Measurements from ENCODE around the gene BTRC.

The BTRC gene

GRCh38 chr10:101552442-101552841, 198.5 kb downstream of the BTRC start:
- H3K36me3 Mint-ChIP-seq (ENCODE audit: low read depth): peaks cover 14% of the 10 kb centered on the region
- H3K27ac Mint-ChIP-seq: no peak overlapping the region
- no peaks in the 10 kb centered on the region for H3K9me3 Mint-ChIP-seq
- no peaks in the 10 kb centered on the region for H3K27me3 Mint-ChIP-seq (ENCODE audit: low read depth)
- peak; percentile 1 for DNase-seq (ENCODE audit: low spot score)
- peaks cover 2% of the 10 kb centered on the region for H3K4me1 Mint-ChIP-seq (ENCODE audit: low read depth)
- no peak overlapping the region for H3K4me3 Mint-ChIP-seq

- Mint-ChIP-seq H3K27ac (no peak overlapping the region), H3K4me1 (ENCODE audit: low read depth) (peaks cover 16% of the 10 kb centered on the region), H3K27me3 (ENCODE audit: low read depth) (no peaks in the 10 kb centered on the region)
Measured at GRCh38 chr10:101557541-101557940, 203.6 kb downstream of the BTRC start.

GRCh38 chr10:101558204-101558603, 204.2 kb downstream of the BTRC start:
- H3K27ac Mint-ChIP-seq: peak overlapping the region; percentile 73
- H3K4me3 Mint-ChIP-seq: peak overlapping the region; percentile 9
- no peaks in the 10 kb centered on the region for H3K9me3 Mint-ChIP-seq
- no peaks in the 10 kb centered on the region for H3K27me3 Mint-ChIP-seq (ENCODE audit: low read depth)
- DNase-seq (ENCODE audit: low spot score): no peak
- H3K4me1 Mint-ChIP-seq (ENCODE audit: low read depth): peaks cover 16% of the 10 kb centered on the region
- peaks cover 2% of the 10 kb centered on the region for H3K36me3 Mint-ChIP-seq (ENCODE audit: low read depth)

More at GRCh38 chr10:101557541-101557940, 203.6 kb downstream of the BTRC start:
- Mint-ChIP-seq H3K9me3 (no peaks in the 10 kb centered on the region), H3K4me3 (peak overlapping the region; percentile 9), H3K36me3 (ENCODE audit: low read depth) (peaks cover 7% of the 10 kb centered on the region)
- DNase-seq (ENCODE audit: low spot score): no peak

- Mint-ChIP-seq H3K4me1 (ENCODE audit: low read depth) (peaks cover 16% of the 10 kb centered on the region), H3K27ac (peak overlapping the region; percentile 73), H3K4me3 (peak overlapping the region; percentile 37), H3K9me3 (no peaks in the 10 kb centered on the region), H3K27me3 (ENCODE audit: low read depth) (peaks cover 2% of the 10 kb centered on the region), H3K36me3 (ENCODE audit: low read depth) (no peaks in the 10 kb centered on the region)
- DNase-seq (ENCODE audit: low spot score): no peak
Measured at GRCh38 chr10:101558671-101559595, 205.0 kb downstream of the BTRC start.

- peaks cover 5% of the 10 kb centered on the region for H3K27me3 Mint-ChIP-seq (ENCODE audit: low read depth)
- H3K4me1 Mint-ChIP-seq (ENCODE audit: low read depth): peaks cover 16% of the 10 kb centered on the region
- peak overlapping the region; percentile 55 for H3K27ac Mint-ChIP-seq
- H3K36me3 Mint-ChIP-seq (ENCODE audit: low read depth): no peaks in the 10 kb centered on the region
- H3K9me3 Mint-ChIP-seq: no peaks in the 10 kb centered on the region
- H3K4me3 Mint-ChIP-seq: no peak overlapping the region
- DNase-seq (ENCODE audit: low spot score): no peak
Measured at GRCh38 chr10:101559596-101560297, 205.8 kb downstream of the BTRC start.

GRCh38 chr10:101560298-101561067, 206.5 kb downstream of the BTRC start:
- H3K27ac Mint-ChIP-seq: peak overlapping the region; percentile 9
- no peaks in the 10 kb centered on the region for H3K36me3 Mint-ChIP-seq (ENCODE audit: low read depth)
- no peak for DNase-seq (ENCODE audit: low spot score)
- H3K9me3 Mint-ChIP-seq: no peaks in the 10 kb centered on the region
- no peak overlapping the region for H3K4me3 Mint-ChIP-seq
- H3K4me1 Mint-ChIP-seq (ENCODE audit: low read depth): peaks cover 16% of the 10 kb centered on the region
- H3K27me3 Mint-ChIP-seq (ENCODE audit: low read depth): peaks cover 9% of the 10 kb centered on the region

- no peaks in the 10 kb centered on the region for H3K36me3 Mint-ChIP-seq (ENCODE audit: low read depth)
- H3K27ac Mint-ChIP-seq: peak overlapping the region; percentile 9
- H3K4me1 Mint-ChIP-seq (ENCODE audit: low read depth): peaks cover 18% of the 10 kb centered on the region
- no peak for DNase-seq (ENCODE audit: low spot score)
- peaks cover 17% of the 10 kb centered on the region for H3K27me3 Mint-ChIP-seq (ENCODE audit: low read depth)
- H3K4me3 Mint-ChIP-seq: no peak overlapping the region
- no peaks in the 10 kb centered on the region for H3K9me3 Mint-ChIP-seq
Measured at GRCh38 chr10:101561068-101561915, 207.3 kb downstream of the BTRC start.

- no peak overlapping the region for H3K27ac Mint-ChIP-seq
- DNase-seq (ENCODE audit: low spot score): no peak
- H3K9me3 Mint-ChIP-seq: no peaks in the 10 kb centered on the region
- H3K36me3 Mint-ChIP-seq (ENCODE audit: low read depth): no peaks in the 10 kb centered on the region
- no peak overlapping the region for H3K4me3 Mint-ChIP-seq
- peaks cover 22% of the 10 kb centered on the region for H3K4me1 Mint-ChIP-seq (ENCODE audit: low read depth)
- peaks cover 23% of the 10 kb centered on the region for H3K27me3 Mint-ChIP-seq (ENCODE audit: low read depth)
Measured at GRCh38 chr10:101562231-101562630, 208.3 kb downstream of the BTRC start.

GRCh38 chr10:101563007-101563406, 209.0 kb downstream of the BTRC start:
- H3K27ac Mint-ChIP-seq: no peak overlapping the region
- no peak for DNase-seq (ENCODE audit: low spot score)
- no peaks in the 10 kb centered on the region for H3K9me3 Mint-ChIP-seq
- no peak overlapping the region for H3K4me3 Mint-ChIP-seq
- H3K36me3 Mint-ChIP-seq (ENCODE audit: low read depth): no peaks in the 10 kb centered on the region
- peaks cover 19% of the 10 kb centered on the region for H3K4me1 Mint-ChIP-seq (ENCODE audit: low read depth)
- H3K27me3 Mint-ChIP-seq (ENCODE audit: low read depth): peaks cover 30% of the 10 kb centered on the region

- peaks cover 14% of the 10 kb centered on the region for H3K4me1 Mint-ChIP-seq (ENCODE audit: low read depth)
- no peak overlapping the region for H3K4me3 Mint-ChIP-seq
- no peaks in the 10 kb centered on the region for H3K36me3 Mint-ChIP-seq (ENCODE audit: low read depth)
- no peak overlapping the region for H3K27ac Mint-ChIP-seq
- no peaks in the 10 kb centered on the region for H3K9me3 Mint-ChIP-seq
- DNase-seq (ENCODE audit: low spot score): no peak
- peaks cover 36% of the 10 kb centered on the region for H3K27me3 Mint-ChIP-seq (ENCODE audit: low read depth)
Measured at GRCh38 chr10:101563497-101564040, 209.6 kb downstream of the BTRC start.

- Mint-ChIP-seq H3K4me3 (no peak overlapping the region), H3K27ac (no peak overlapping the region), H3K27me3 (ENCODE audit: low read depth) (peaks cover 44% of the 10 kb centered on the region), H3K36me3 (ENCODE audit: low read depth) (no peaks in the 10 kb centered on the region), H3K9me3 (no peaks in the 10 kb centered on the region), H3K4me1 (ENCODE audit: low read depth) (peaks cover 9% of the 10 kb centered on the region)
- DNase-seq (ENCODE audit: low spot score): no peak
Measured at GRCh38 chr10:101564490-101564991, 210.6 kb downstream of the BTRC start.

- H3K36me3 Mint-ChIP-seq (ENCODE audit: low read depth): no peaks in the 10 kb centered on the region
- no peaks in the 10 kb centered on the region for H3K9me3 Mint-ChIP-seq
- H3K27me3 Mint-ChIP-seq (ENCODE audit: low read depth): peaks cover 48% of the 10 kb centered on the region
- H3K27ac Mint-ChIP-seq: no peak overlapping the region
- DNase-seq (ENCODE audit: low spot score): no peak
- peaks cover 10% of the 10 kb centered on the region for H3K4me1 Mint-ChIP-seq (ENCODE audit: low read depth)
- no peak overlapping the region for H3K4me3 Mint-ChIP-seq
Measured at GRCh38 chr10:101565370-101565900, 211.5 kb downstream of the BTRC start.
